Type B pancreatic cell (in vitro differentiated cells): ENCODE results near the gene ANGPTL7. TPM values are rescaled to one million over a fixed set of nuclear protein-coding genes. Genes with fewer than 3 reads are reported as not detected.
"Not testable (repeated sequence)": the region's sequence is repeated elsewhere in the genome, so short reads cannot be mapped to it uniquely, and the experiment has no call there.

ENCODE experiments used
- DNase-seq: peaks from one replicate; pipeline ENCODE4 v3.0.0; 2021; ENCODE audit warnings: mixed read lengths; ENCODE audit not compliant: unreplicated experiment; ENCODE audit errors: extremely low spot score
- H3K27ac Mint-ChIP-seq: 2 replicates; pipeline ENCODE4 v1.8.0; 2021; ENCODE audit warnings: mild to moderate bottlenecking, mixed read lengths
- H3K27me3 Mint-ChIP-seq: 2 replicates; pipeline ENCODE4 v1.8.0; 2021; ENCODE audit warnings: mixed read lengths
- H3K36me3 Mint-ChIP-seq: 2 replicates; pipeline ENCODE4 v1.8.0; 2021; ENCODE audit warnings: mixed read lengths
- H3K4me1 Mint-ChIP-seq: one replicate; pipeline ENCODE4 v1.8.0; 2021; ENCODE audit warnings: mixed read lengths; ENCODE audit not compliant: unreplicated experiment
- H3K4me3 Mint-ChIP-seq: 2 replicates; pipeline ENCODE4 v1.8.0; 2021; ENCODE audit warnings: mild to moderate bottlenecking, mixed read lengths
- H3K9me3 Mint-ChIP-seq: 2 replicates; pipeline ENCODE4 v1.8.0; 2021; ENCODE audit warnings: mixed read lengths
- total RNA-seq: library from RNA; stranded (reverse); gene quantifications from 2 replicates; pipeline ENCODE4 v1.2.1, GENCODE V29; 2021; ENCODE audit warnings: low replicate concordance
- TF ChIP-seq, protein P1 (sequence below): fragments of 200-600 bp; sonication (generic); conservative IDR thresholded peaks from 2 replicates; pipeline ENCODE4 v1.5.0; 2021; ENCODE audit warnings: antibody characterized with exemption, mild to moderate bottlenecking

ANGPTL7 gene
- total RNA-seq, 1 donor from 2014 or later = 0.70 TPM

DNA sequence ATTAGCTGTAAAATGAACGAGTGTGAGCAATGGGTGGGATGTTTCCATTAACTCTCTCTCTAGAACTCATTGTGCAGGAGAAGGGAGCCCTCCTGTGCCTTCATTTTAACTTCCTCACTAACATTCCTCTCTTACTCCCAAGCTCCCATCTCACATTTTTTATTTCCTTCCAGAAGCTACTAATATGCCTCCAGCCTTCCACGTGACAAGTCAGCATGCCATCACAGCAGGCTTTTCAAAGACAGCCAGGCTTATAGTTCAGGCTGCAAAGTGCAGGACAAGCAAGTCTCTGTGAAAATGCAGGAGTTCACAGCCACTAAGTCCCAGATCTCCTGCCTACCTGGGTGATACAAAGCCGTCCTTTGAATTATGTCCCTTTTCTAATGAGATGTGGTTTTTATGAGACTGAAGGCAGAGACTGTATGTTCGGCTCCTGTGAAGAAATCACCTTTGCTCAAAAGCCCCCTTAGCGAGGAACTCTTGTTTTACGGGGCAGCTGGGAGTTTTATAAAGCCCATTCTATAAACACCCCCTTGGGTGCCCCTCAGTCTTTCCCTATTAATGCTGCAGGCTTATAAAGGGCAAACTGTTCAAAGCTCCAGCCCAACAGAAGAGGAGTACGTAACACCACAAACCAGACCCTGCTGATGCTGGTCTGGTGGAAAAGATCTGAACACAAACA lies 14.8 kb upstream of the ANGPTL7 start:
- Mint-ChIP-seq H3K36me3 (peaks cover 9% of the 10 kb centered on the region), H3K27me3 (no peaks in the 10 kb centered on the region), H3K9me3 (no peaks in the 10 kb centered on the region), H3K4me3 (no peak overlapping the region), H3K4me1 (peaks cover 21% of the 10 kb centered on the region), H3K27ac (no peak overlapping the region)
- DNase-seq = no peak
- TF ChIP-seq, protein P1, sequence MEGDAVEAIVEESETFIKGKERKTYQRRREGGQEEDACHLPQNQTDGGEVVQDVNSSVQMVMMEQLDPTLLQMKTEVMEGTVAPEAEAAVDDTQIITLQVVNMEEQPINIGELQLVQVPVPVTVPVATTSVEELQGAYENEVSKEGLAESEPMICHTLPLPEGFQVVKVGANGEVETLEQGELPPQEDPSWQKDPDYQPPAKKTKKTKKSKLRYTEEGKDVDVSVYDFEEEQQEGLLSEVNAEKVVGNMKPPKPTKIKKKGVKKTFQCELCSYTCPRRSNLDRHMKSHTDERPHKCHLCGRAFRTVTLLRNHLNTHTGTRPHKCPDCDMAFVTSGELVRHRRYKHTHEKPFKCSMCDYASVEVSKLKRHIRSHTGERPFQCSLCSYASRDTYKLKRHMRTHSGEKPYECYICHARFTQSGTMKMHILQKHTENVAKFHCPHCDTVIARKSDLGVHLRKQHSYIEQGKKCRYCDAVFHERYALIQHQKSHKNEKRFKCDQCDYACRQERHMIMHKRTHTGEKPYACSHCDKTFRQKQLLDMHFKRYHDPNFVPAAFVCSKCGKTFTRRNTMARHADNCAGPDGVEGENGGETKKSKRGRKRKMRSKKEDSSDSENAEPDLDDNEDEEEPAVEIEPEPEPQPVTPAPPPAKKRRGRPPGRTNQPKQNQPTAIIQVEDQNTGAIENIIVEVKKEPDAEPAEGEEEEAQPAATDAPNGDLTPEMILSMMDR = no peak

DNA sequence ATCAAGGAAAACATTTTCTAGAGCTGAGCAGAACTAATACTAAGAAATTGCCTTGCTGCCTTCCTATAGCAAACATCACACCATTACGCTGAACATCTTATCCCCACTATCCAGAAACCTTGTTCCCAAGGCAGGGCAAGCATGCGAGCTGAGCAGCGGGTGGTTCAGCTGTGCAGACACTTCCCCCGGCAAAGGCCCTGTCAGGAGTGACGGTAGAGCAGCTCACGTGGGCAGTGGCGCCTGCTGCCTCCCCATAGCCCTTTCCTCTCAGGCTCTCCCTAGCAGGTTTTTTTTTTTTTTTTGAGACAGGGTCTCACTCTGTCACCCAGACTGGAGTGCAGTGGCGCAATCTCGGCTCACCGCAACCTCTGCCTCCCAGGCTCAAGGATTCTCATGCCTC lies 13.7 kb upstream of the ANGPTL7 start:
- H3K4me3 Mint-ChIP-seq = no peak overlapping the region
- peak overlapping the region; percentile 31 for H3K27ac Mint-ChIP-seq
- no peaks in the 10 kb centered on the region for H3K9me3 Mint-ChIP-seq
- DNase-seq = no peak
- TF ChIP-seq, protein P1 = no peak
- peaks cover 28% of the 10 kb centered on the region for H3K4me1 Mint-ChIP-seq
- peaks cover 11% of the 10 kb centered on the region for H3K36me3 Mint-ChIP-seq
- H3K27me3 Mint-ChIP-seq = no peaks in the 10 kb centered on the region

DNA sequence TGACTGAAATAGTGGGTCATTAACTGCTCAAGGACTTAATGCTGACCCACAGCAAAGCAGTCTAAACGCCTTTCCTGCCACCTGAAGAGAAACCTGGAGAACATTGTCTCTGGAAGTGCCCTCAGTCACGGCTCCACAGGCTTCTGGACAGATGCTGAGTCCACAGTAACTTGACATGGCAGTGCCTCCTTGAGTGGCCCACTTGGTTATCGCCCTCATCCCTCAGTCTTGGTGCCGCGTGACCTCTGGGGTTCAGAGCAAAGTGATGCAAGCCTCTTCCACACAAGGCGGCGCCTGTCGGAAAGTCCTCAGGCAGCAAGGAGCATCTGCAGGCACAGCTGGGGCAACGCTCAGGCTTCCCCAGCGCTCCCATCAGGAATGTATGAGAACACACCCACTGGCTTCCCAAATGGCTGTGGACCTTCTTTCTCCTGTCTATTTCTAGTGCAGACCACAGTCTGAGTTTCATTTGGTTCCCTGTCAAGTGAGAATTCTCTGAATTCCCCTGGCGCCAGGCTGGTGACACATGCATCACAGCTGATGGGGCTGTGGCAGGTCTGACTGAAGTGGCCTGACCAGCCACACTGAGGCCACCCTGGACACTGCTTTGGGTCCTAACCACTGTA lies 13.0 kb upstream of the ANGPTL7 start:
- peaks cover 29% of the 10 kb centered on the region for H3K4me1 Mint-ChIP-seq
- no peak overlapping the region for H3K27ac Mint-ChIP-seq
- H3K9me3 Mint-ChIP-seq = no peaks in the 10 kb centered on the region
- H3K27me3 Mint-ChIP-seq = no peaks in the 10 kb centered on the region
- peaks cover 12% of the 10 kb centered on the region for H3K36me3 Mint-ChIP-seq
- TF ChIP-seq, protein P1 = no peak
- DNase-seq = no peak
- H3K4me3 Mint-ChIP-seq = no peak overlapping the region

DNA sequence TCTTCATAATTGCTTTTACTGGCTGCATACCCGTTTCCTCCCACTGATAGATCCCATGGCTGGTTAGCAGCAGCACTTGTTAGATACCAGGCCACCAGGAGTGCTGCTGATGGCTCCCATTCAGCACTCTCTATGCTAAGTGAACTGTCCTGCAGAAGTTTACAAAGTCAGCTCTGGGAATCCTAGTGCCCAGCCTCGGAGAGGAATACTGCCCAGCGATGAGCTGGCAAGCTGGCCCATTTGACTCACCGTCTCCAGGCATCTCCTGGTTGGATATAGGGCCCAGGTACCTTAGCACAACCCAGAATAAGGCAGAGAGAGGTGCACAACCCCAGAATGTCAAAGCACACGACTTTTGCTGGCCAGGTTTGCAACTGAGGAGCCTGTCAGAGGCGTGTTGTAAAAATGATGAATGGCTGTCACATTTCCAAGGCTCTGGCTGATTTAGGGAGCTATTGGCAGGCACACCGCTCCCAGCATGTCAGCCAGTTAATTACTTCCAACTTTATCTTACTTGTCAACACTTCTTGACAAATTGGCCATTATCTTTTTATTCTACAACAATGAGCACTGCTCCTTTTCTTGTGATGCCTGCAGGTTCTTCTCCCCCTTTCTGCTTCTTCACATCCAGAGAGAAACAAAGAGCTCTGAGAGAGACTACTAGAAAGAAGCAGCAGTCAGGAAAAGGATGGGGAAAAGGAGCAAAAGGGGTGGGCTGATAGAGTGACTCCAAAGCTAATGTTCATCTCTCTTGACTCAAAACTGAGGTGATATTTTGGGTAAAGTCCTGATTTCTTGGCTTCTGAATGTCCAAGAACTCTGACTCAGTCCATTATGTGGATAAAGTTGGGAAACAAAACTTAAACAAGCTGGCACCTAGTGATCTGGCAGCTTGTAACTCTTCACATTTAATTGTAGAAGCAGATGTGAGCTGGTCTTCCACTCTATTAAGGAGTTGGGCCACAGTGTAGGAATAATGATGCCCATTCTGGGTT lies 10.8 kb upstream of the ANGPTL7 start:
- H3K27me3 Mint-ChIP-seq = no peaks in the 10 kb centered on the region
- H3K27ac Mint-ChIP-seq = no peak overlapping the region
- no peak overlapping the region for H3K4me3 Mint-ChIP-seq
- H3K36me3 Mint-ChIP-seq = peaks cover 18% of the 10 kb centered on the region
- no peaks in the 10 kb centered on the region for H3K9me3 Mint-ChIP-seq
- peaks cover 29% of the 10 kb centered on the region for H3K4me1 Mint-ChIP-seq
- TF ChIP-seq, protein P1 = no peak
- DNase-seq = no peak

DNA sequence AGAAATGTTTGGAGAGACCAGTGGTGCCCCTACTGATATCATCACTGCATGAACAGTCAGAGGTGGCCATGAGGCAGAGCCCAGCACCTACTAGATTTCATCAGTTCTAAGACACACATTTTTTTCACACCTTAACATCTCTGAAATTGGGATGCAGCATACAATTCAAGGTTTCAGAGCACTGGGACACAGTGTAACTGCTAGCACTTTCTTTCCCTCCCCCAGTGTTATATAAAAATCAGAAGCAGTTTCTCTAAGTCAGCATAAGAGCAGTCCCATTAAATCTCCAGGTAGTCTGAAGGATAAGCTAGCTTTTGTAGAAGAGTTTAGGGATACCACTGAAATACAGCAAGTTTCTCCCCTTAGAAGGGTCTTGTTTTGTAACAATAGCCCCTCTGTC lies 10.0 kb upstream of the ANGPTL7 start:
- TF ChIP-seq, protein P1 = no peak
- H3K4me1 Mint-ChIP-seq = peaks cover 26% of the 10 kb centered on the region
- no peak for DNase-seq
- peaks cover 17% of the 10 kb centered on the region for H3K36me3 Mint-ChIP-seq
- H3K27me3 Mint-ChIP-seq = no peaks in the 10 kb centered on the region
- H3K27ac Mint-ChIP-seq = no peak overlapping the region
- no peaks in the 10 kb centered on the region for H3K9me3 Mint-ChIP-seq
- no peak overlapping the region for H3K4me3 Mint-ChIP-seq

DNA sequence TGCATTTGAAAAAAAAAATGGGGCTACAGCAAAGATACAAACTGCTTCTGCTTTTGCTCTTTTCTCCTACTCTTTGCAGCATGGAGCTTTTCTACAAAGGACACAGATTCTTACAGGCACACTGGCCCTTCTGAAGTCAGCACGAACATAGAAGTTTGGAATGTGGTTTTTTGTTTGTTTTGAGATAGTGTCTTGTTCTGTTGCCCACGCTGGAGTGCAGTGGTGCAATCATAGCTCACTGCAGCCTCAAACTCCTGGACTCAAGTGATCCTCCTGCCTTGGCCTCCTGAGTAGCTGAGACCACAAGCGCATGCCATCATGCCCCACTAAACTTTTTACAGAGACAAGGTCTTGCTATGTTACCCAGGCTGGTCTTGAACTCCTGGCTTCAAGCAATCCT lies 9.4 kb upstream of the ANGPTL7 start:
- H3K27ac Mint-ChIP-seq, H3K9me3 Mint-ChIP-seq, H3K27me3 Mint-ChIP-seq, H3K4me3 Mint-ChIP-seq, DNase-seq: not testable (repeated sequence)
- Mint-ChIP-seq H3K36me3 (peaks cover 15% of the 10 kb centered on the region), H3K4me1 (peaks cover 22% of the 10 kb centered on the region)
